Measurements from ENCODE around the gene TES. TPM values are rescaled to one million over a fixed set of nuclear protein-coding genes. Genes with fewer than 3 reads are reported as not detected.
A peak's percentile ranks its signal among the peaks of the same experiment; 100 is the strongest.

The TES gene
- total RNA-seq, 1 experiment from 2014 or later = 126 TPM

GRCh38 chr7:116211913-116212596, 1.7 kb downstream of the TES start:
- intact Hi-C loops (cut with micrococcal nuclease; ENCODE audit: unreplicated experiment) = loop anchor here (2.0 to 10.0 kb wide), 2 partner anchors 25 to 463 kb away; partner anchors contain the start of gene MET
- TF ChIP-seq CTCF (IDR thresholded peaks at IDR 0.05; ENCODE audit: unreplicated experiment) = no peak
- Mint-ChIP-seq H3K4me1 (ENCODE audit: low read depth, unreplicated experiment) (peaks cover 34% of the 10 kb centered on the region), H3K36me3 (ENCODE audit: insufficient read depth, unreplicated experiment) (peaks cover 49% of the 10 kb centered on the region), H3K27me3 (ENCODE audit: unreplicated experiment) (no peaks in the 10 kb centered on the region), H3K9me3 (ENCODE audit: low read depth, unreplicated experiment) (no peaks in the 10 kb centered on the region), H3K27ac (ENCODE audit: unreplicated experiment) (peak overlapping the region; percentile 99), H3K4me3 (ENCODE audit: low read depth, unreplicated experiment) (peak overlapping the region; percentile 98)
- CTCF ChIA-PET = interaction anchor here (0.9 to 2.2 kb wide), 3 partner anchors 17 to 32 kb away, joined by 4 to 10 read pairs (median 7); no protein-coding TSS in a partner anchor
- DNase-seq = no peak
- BruUV-seq (replicated peaks) = TSS peak; percentile 21

- peak overlapping the region; percentile 98 for H3K4me3 Mint-ChIP-seq (ENCODE audit: low read depth, unreplicated experiment)
- H3K27ac Mint-ChIP-seq (ENCODE audit: unreplicated experiment) = peak overlapping the region; percentile 99
- CTCF ChIA-PET = no interaction called here
- peaks cover 30% of the 10 kb centered on the region for H3K4me1 Mint-ChIP-seq (ENCODE audit: low read depth, unreplicated experiment)
- no peak for DNase-seq
- H3K27me3 Mint-ChIP-seq (ENCODE audit: unreplicated experiment) = no peaks in the 10 kb centered on the region
- no peaks in the 10 kb centered on the region for H3K9me3 Mint-ChIP-seq (ENCODE audit: low read depth, unreplicated experiment)
- intact Hi-C loops (cut with micrococcal nuclease; ENCODE audit: unreplicated experiment) = loop anchor here (2.0 to 10.0 kb wide), 2 partner anchors 24 to 462 kb away; partner anchors contain the start of gene MET
- no peak for TF ChIP-seq CTCF (IDR thresholded peaks at IDR 0.05; ENCODE audit: unreplicated experiment)
- H3K36me3 Mint-ChIP-seq (ENCODE audit: insufficient read depth, unreplicated experiment) = peaks cover 52% of the 10 kb centered on the region
- no TSS peak for BruUV-seq (replicated peaks)
These were observed 2.5 kb downstream of the TES start for GRCh38 chr7:116212869-116213268.

- Mint-ChIP-seq H3K4me1 (ENCODE audit: low read depth, unreplicated experiment) (peaks cover 30% of the 10 kb centered on the region), H3K36me3 (ENCODE audit: insufficient read depth, unreplicated experiment) (peaks cover 58% of the 10 kb centered on the region), H3K27me3 (ENCODE audit: unreplicated experiment) (no peaks in the 10 kb centered on the region), H3K9me3 (ENCODE audit: low read depth, unreplicated experiment) (no peaks in the 10 kb centered on the region), H3K4me3 (ENCODE audit: low read depth, unreplicated experiment) (peak overlapping the region; percentile 98), H3K27ac (ENCODE audit: unreplicated experiment) (peak overlapping the region; percentile 99)
- no TSS peak for BruUV-seq (replicated peaks)
- CTCF ChIA-PET = interaction anchor here (0.9 kb wide), 1 partner anchor 18 kb away, joined by 3 read pairs; no protein-coding TSS in a partner anchor
- TF ChIP-seq CTCF (IDR thresholded peaks at IDR 0.05; ENCODE audit: unreplicated experiment) = no peak
- intact Hi-C loops (cut with micrococcal nuclease; ENCODE audit: unreplicated experiment) = loop anchor here (2.0 to 10.0 kb wide), 2 partner anchors 23 to 461 kb away; partner anchors contain the start of gene MET
- no peak for DNase-seq
These were observed 3.2 kb downstream of the TES start for GRCh38 chr7:116213361-116214130.

GRCh38 chr7:116214921-116215320, 4.6 kb downstream of the TES start:
- DNase-seq = no peak
- peak overlapping the region; percentile 77 for H3K27ac Mint-ChIP-seq (ENCODE audit: unreplicated experiment)
- peak overlapping the region; percentile 98 for H3K4me3 Mint-ChIP-seq (ENCODE audit: low read depth, unreplicated experiment)
- intact Hi-C loops (cut with micrococcal nuclease; ENCODE audit: unreplicated experiment) = loop anchor here (10.0 kb wide), 1 partner anchor 460 kb away; the partner anchor contains the start of gene MET
- H3K9me3 Mint-ChIP-seq (ENCODE audit: low read depth, unreplicated experiment) = no peaks in the 10 kb centered on the region
- CTCF ChIA-PET = no interaction called here
- H3K27me3 Mint-ChIP-seq (ENCODE audit: unreplicated experiment) = no peaks in the 10 kb centered on the region
- H3K36me3 Mint-ChIP-seq (ENCODE audit: insufficient read depth, unreplicated experiment) = peaks cover 58% of the 10 kb centered on the region
- peaks cover 43% of the 10 kb centered on the region for H3K4me1 Mint-ChIP-seq (ENCODE audit: low read depth, unreplicated experiment)
- BruUV-seq (replicated peaks) = no TSS peak
- no peak for TF ChIP-seq CTCF (IDR thresholded peaks at IDR 0.05; ENCODE audit: unreplicated experiment)
